OCI-LY1 (cell line): Measurements from ENCODE around the gene ASB13.

Experiments
- H2AFZ ChIP-seq: fragments of 200-600 bp; sonication (generic), shearing (Covaris generic); 2 replicates; pipeline ENCODE4 v1.6.0; 2014; ENCODE audit warnings: antibody characterized with exemption, mild to moderate bottlenecking, low read length
- H3F3A ChIP-seq: fragments of 200-600 bp; sonication (generic), shearing (Covaris generic); 2 replicates; pipeline ENCODE4 v1.6.0; 2014; ENCODE audit warnings: mild to moderate bottlenecking, antibody characterized with exemption, low read length, moderate library complexity; ENCODE audit not compliant: insufficient read depth
- H3K27ac ChIP-seq: fragments of 200-600 bp; sonication (generic); 2 replicates; pipeline ENCODE4 v1.5.1; 2014; ENCODE audit warnings: low read length, mixed run types, mild to moderate bottlenecking, low read depth; ENCODE audit not compliant: poor library complexity, severe bottlenecking
- H3K27me3 ChIP-seq: fragments of 200-600 bp; sonication (generic); 2 replicates; pipeline ENCODE4 v1.6.0; 2014; ENCODE audit warnings: antibody characterized with exemption, mild to moderate bottlenecking, low read length, moderate library complexity; ENCODE audit not compliant: insufficient read depth
- H3K36me3 ChIP-seq: fragments of 200-600 bp; sonication (generic); 2 replicates; pipeline ENCODE4 v1.6.1; 2014; ENCODE audit warnings: mild to moderate bottlenecking, antibody characterized with exemption, low read length, moderate library complexity, mixed read lengths; ENCODE audit not compliant: insufficient read depth
- H3K4me1 ChIP-seq: fragments of 200-600 bp; sonication (generic); 2 replicates; pipeline ENCODE4 v1.5.1; 2014; ENCODE audit warnings: mild to moderate bottlenecking, low read length, moderate library complexity; ENCODE audit not compliant: insufficient read depth, severe bottlenecking
- H3K4me2 ChIP-seq: fragments of 200-600 bp; sonication (generic), shearing (Covaris generic); 2 replicates; pipeline ENCODE4 v1.6.1; 2014; ENCODE audit warnings: low read length
- H3K4me3 ChIP-seq: fragments of 200-600 bp; sonication (generic); 2 replicates; pipeline ENCODE4 v1.5.1; 2014; ENCODE audit warnings: low read length, low read depth, mild to moderate bottlenecking, mixed read lengths; ENCODE audit not compliant: poor library complexity, severe bottlenecking
- H3K79me2 ChIP-seq: fragments of 200-600 bp; shearing (Covaris generic); 2 replicates; pipeline ENCODE4 v1.6.1; 2016; ENCODE audit warnings: mixed run types, low read length, mixed read lengths; ENCODE audit not compliant: insufficient read depth
- H3K9ac ChIP-seq: fragments of 200-600 bp; sonication (generic), shearing (Covaris generic); 2 replicates; pipeline ENCODE4 v1.6.1; 2014; ENCODE audit warnings: mild to moderate bottlenecking, low read length, mixed read lengths
- H3K9me2 ChIP-seq: fragments of 200-600 bp; sonication (generic), shearing (Covaris generic); 2 replicates; pipeline ENCODE4 v1.6.1; 2014; ENCODE audit warnings: low read depth, mild to moderate bottlenecking, low read length, mixed read lengths
- H3K9me3 ChIP-seq: fragments of 200-600 bp; shearing (Covaris generic); 2 replicates; pipeline ENCODE4 v1.6.1; 2014; ENCODE audit warnings: low read length, mixed read lengths
- H4K20me1 ChIP-seq: fragments of 200-600 bp; sonication (generic), shearing (Covaris generic); 2 replicates; pipeline ENCODE4 v1.6.0; 2016; ENCODE audit warnings: mild to moderate bottlenecking, low read length; ENCODE audit not compliant: insufficient read depth
- EZH2 ChIP-seq: fragments of 200-600 bp; sonication (generic), shearing (Covaris generic); IDR thresholded peaks from 2 replicates; pipeline ENCODE4 v1.8.0; 2017; ENCODE audit warnings: borderline replicate concordance, mixed run types, mild to moderate bottlenecking, antibody characterized with exemption, low read length, moderate library complexity, mixed read lengths
- TF ChIP-seq, protein P1 (sequence below): fragments of 200-600 bp; sonication (generic), shearing (Covaris generic); IDR thresholded peaks from 2 replicates; pipeline ENCODE4 v1.5.1; 2017; ENCODE audit warnings: mild to moderate bottlenecking, antibody characterized with exemption, low read length, moderate library complexity, mixed read lengths

Gene ASB13

DNA sequence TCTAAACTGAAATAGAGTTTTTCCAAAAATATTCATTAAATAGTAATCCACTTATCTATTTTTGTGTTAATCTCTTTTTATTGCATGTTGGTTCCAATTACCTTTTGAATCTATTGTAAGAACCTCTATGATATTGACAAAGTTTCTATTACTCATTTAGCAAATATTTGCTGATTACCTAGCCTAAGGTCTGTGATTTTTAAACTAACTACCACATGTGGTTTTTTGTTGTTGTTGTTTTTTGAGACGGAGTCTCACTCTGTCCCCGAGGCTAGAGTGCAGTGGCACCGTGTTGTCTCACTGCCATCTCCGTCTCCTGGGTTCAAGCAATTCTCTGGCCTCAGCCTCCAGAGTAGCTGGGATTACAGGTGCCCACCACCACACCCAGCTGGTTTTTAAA lies 2.0 kb upstream of the ASB13 start:
- Histone ChIP-seq H3K4me3 (no peak overlapping the region), H3K27ac (no peak overlapping the region), H3K9me3 (no peaks in the 10 kb centered on the region), H4K20me1 (no peaks in the 10 kb centered on the region), H3K9ac (no peak overlapping the region), H3K36me3 (no peaks in the 10 kb centered on the region; the same call in 1 of the 2 replicates), H3K79me2 (no peaks in the 10 kb centered on the region), H3K4me2 (no peak overlapping the region), H3F3A (no peaks in the 10 kb centered on the region), H3K9me2 (no peaks in the 10 kb centered on the region), H3K27me3 (no peaks in the 10 kb centered on the region), H3K4me1 (peaks cover 10% of the 10 kb centered on the region), H2AFZ (no peak overlapping the region)
- TF ChIP-seq EZH2: no peak
- TF ChIP-seq, protein P1, sequence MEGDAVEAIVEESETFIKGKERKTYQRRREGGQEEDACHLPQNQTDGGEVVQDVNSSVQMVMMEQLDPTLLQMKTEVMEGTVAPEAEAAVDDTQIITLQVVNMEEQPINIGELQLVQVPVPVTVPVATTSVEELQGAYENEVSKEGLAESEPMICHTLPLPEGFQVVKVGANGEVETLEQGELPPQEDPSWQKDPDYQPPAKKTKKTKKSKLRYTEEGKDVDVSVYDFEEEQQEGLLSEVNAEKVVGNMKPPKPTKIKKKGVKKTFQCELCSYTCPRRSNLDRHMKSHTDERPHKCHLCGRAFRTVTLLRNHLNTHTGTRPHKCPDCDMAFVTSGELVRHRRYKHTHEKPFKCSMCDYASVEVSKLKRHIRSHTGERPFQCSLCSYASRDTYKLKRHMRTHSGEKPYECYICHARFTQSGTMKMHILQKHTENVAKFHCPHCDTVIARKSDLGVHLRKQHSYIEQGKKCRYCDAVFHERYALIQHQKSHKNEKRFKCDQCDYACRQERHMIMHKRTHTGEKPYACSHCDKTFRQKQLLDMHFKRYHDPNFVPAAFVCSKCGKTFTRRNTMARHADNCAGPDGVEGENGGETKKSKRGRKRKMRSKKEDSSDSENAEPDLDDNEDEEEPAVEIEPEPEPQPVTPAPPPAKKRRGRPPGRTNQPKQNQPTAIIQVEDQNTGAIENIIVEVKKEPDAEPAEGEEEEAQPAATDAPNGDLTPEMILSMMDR: no peak

DNA sequence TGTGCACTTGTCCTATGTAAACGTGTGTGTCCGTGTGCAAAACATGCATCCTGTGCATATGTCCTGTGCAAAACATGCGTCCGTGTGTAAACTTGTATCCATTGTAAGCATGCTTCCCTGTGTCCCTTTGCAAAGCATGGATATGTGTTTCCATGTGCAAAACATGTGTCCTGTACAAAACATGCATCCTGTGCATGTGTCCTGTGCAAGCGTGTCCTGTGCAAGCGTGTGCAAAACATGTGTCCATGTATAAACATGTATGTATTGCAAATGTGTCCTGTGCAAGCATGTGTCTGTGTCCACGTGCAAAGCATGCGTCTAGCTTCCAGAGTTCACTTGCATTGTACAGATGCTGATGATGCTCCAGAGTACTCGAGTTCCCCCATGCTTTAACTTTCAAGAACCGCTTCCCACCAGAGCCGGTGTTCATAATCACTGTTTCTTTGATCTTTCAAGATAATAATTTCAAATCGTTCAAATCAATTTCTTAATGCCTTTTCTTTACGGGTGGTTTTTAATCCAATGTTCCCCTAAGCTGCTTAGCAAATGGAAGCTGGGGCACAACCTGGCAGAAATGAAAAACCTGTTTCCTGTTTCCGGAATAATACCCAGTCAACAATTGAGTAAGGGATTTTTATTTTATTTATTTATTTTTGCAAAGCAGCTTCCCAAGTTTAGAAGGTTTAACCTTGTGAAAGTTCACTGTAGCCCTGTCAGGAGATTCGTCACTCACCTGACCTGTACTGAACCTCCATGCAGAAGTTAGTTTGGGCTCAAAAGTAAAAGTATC lies 641 bp upstream of the ASB13 start:
- Histone ChIP-seq H3F3A (no peaks in the 10 kb centered on the region), H3K9me3 (no peaks in the 10 kb centered on the region), H3K79me2 (no peaks in the 10 kb centered on the region), H3K4me3 (peak overlapping the region; percentile 43), H3K9me2 (no peaks in the 10 kb centered on the region), H2AFZ (no peak overlapping the region), H4K20me1 (no peaks in the 10 kb centered on the region), H3K36me3 (no peaks in the 10 kb centered on the region; the same call in 1 of the 2 replicates), H3K4me2 (peak overlapping the region; percentile 67), H3K27me3 (no peaks in the 10 kb centered on the region), H3K27ac (no peak overlapping the region), H3K4me1 (peaks cover 10% of the 10 kb centered on the region), H3K9ac (no peak overlapping the region)
- TF ChIP-seq EZH2: no peak
- TF ChIP-seq, protein P1: no peak

GRCh38 chr10:5665373-5666007 lies 905 bp downstream of the ASB13 start:
- H3K9me2 ChIP-seq: no peaks in the 10 kb centered on the region
- H3K4me3 ChIP-seq: peak overlapping the region; percentile 43
- no peaks in the 10 kb centered on the region for H3K9me3 ChIP-seq
- H4K20me1 ChIP-seq: no peaks in the 10 kb centered on the region
- no peak overlapping the region for H2AFZ ChIP-seq
- H3K4me1 ChIP-seq: peaks cover 10% of the 10 kb centered on the region
- H3K27me3 ChIP-seq: no peaks in the 10 kb centered on the region
- no peaks in the 10 kb centered on the region for H3K36me3 ChIP-seq
- H3K9ac ChIP-seq: no peak overlapping the region
- H3F3A ChIP-seq: no peaks in the 10 kb centered on the region
- no peak overlapping the region for H3K27ac ChIP-seq
- TF ChIP-seq EZH2: no peak
- TF ChIP-seq, protein P1: no peak
- peak overlapping the region; percentile 56 for H3K4me2 ChIP-seq
- no peaks in the 10 kb centered on the region for H3K79me2 ChIP-seq
